Lung (tissue), 12 donors: ENCODE measurements around the gene GUCD1. TPM values are rescaled to one million over a fixed set of nuclear protein-coding genes. Genes with fewer than 3 reads are reported as not detected.

Experiments
- ATAC-seq: fragments of 200-7000 bp; cut with Tn5 transposase; one replicate; pipeline ENCODE4 v1.9.1; 2020; ENCODE audit warnings: moderate number of reproducible peaks; ENCODE audit not compliant: insufficient read depth, low FRiP score
- DNase-seq, 3 donors: peaks; one replicate each; pipeline ENCODE4 v3.0.0-alpha.2; 2013 to 2017
- H3K27ac ChIP-seq, 2 donors: one replicate each; pipeline ENCODE4 v1.5.1; 2013; ENCODE audit warnings: mild to moderate bottlenecking in 2 of 2, moderate library complexity in 2 of 2, control low read depth in 1 of 2, inconsistent platforms in 1 of 2, low read depth in 1 of 2, low read length in 1 of 2
- H3K27me3 ChIP-seq, 3 donors: one replicate each; pipeline ENCODE4 v1.5.1; 2013; ENCODE audit warnings: low read length in 2 of 3; ENCODE audit not compliant: control insufficient read depth in 3 of 3, insufficient read depth in 3 of 3
- H3K36me3 ChIP-seq, 4 donors: one replicate each; pipeline ENCODE4 v1.5.1; 2013; ENCODE audit warnings: low read length in 4 of 4, mild to moderate bottlenecking in 1 of 4, moderate library complexity in 1 of 4; ENCODE audit not compliant: control insufficient read depth in 4 of 4, insufficient read depth in 4 of 4
- H3K4me1 ChIP-seq, 5 donors: one replicate each; pipeline ENCODE4 v1.5.1; 2013; ENCODE audit warnings: low read length in 5 of 5, mild to moderate bottlenecking in 2 of 5, moderate library complexity in 1 of 5; ENCODE audit not compliant: control insufficient read depth in 5 of 5, insufficient read depth in 5 of 5
- H3K4me3 ChIP-seq: one replicate; pipeline ENCODE4 v1.5.1; 2013; ENCODE audit warnings: mild to moderate bottlenecking, control low read depth, moderate library complexity
- H3K9ac ChIP-seq, 2 donors: one replicate each; pipeline ENCODE4 v1.5.1; 2013; ENCODE audit warnings: low read length in 2 of 2, control low read depth in 1 of 2; ENCODE audit not compliant: insufficient read depth in 1 of 2
- H3K9me3 ChIP-seq, 4 donors: one replicate each; pipeline ENCODE4 v1.5.1; 2013; ENCODE audit warnings: low read length in 3 of 4, mild to moderate bottlenecking in 1 of 4, moderate library complexity in 1 of 4; ENCODE audit not compliant: control insufficient read depth in 4 of 4, insufficient read depth in 3 of 4
- WGBS, 2 donors: extraction: QIAGEN DNeasy Blood & Tissue Kit; methylation state at CpG; one replicate each; pipeline ENCODE4 v1.1.7; 2013; 5-methylcytosine and 5-hydroxymethylcytosine counted together
- polyA plus RNA-seq, 2 donors: library from polyadenylated mRNA; stranded (reverse); fragments of 200-250 nt; gene quantifications; one replicate each; pipeline ENCODE4 v1.2.1, GENCODE V29; 2013
- total RNA-seq, 2 donors: library from RNA; depleted of rRNA in 1 of 2; stranded (reverse); fragments of >200 nt in 1 of 2; gene quantifications; one replicate each; pipeline ENCODE4 v1.2.1, GENCODE V29; 2014 to 2021
- TF ChIP-seq, protein P1 (sequence below): IDR thresholded peaks from 2 replicates; pipeline ENCODE4 v1.5.1; 2012; ENCODE audit warnings: mild to moderate bottlenecking; ENCODE audit errors: control extremely low read depth, extremely low read depth
- donor health status: control.
- donor health status: control.
- donor health status: Bipolar disorder and iron deficiency.
- donor health status: healthy.
- donor health status: DM: yes; HTN: yes; CAD: no.

GUCD1 gene
- total and polyA plus RNA-seq, 4 donors = 87.8 to 130 (median 107) TPM

- no peaks in the 10 kb centered on the region for H3K27me3 ChIP-seq
- no peaks in the 10 kb centered on the region for H3K9me3 ChIP-seq
- peak overlapping the region in 1 of 2 donors; percentile 23 for H3K9ac ChIP-seq
- peaks cover 6 to 16% (median 9%) of the 10 kb centered on the region in 5 donors for H3K4me1 ChIP-seq
- H3K4me3 ChIP-seq = no peak overlapping the region
- H3K27ac ChIP-seq = peak overlapping the region; percentile 49 to 76
- TF ChIP-seq, protein P1, sequence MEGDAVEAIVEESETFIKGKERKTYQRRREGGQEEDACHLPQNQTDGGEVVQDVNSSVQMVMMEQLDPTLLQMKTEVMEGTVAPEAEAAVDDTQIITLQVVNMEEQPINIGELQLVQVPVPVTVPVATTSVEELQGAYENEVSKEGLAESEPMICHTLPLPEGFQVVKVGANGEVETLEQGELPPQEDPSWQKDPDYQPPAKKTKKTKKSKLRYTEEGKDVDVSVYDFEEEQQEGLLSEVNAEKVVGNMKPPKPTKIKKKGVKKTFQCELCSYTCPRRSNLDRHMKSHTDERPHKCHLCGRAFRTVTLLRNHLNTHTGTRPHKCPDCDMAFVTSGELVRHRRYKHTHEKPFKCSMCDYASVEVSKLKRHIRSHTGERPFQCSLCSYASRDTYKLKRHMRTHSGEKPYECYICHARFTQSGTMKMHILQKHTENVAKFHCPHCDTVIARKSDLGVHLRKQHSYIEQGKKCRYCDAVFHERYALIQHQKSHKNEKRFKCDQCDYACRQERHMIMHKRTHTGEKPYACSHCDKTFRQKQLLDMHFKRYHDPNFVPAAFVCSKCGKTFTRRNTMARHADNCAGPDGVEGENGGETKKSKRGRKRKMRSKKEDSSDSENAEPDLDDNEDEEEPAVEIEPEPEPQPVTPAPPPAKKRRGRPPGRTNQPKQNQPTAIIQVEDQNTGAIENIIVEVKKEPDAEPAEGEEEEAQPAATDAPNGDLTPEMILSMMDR = no peak
- ATAC-seq (no peak), DNase-seq (no peak)
- WGBS, 2 donors = 57 to 83% methylated on average over 2 of the region's 2 CpGs
- H3K36me3 ChIP-seq = peaks cover 8 to 30% (median 22%) of the 10 kb centered on the region in 4 donors
Measured at GRCh38 chr22:24564376-24565058, 9.6 kb upstream of the GUCD1 start.

GRCh38 chr22:24563246-24563645, 8.3 kb upstream of the GUCD1 start:
- H3K9me3 ChIP-seq = no peaks in the 10 kb centered on the region
- H3K27me3 ChIP-seq = no peaks in the 10 kb centered on the region
- no peak overlapping the region for H3K9ac ChIP-seq
- DNase-seq = no peak
- ATAC-seq = no peak
- no peak overlapping the region for H3K4me3 ChIP-seq
- 68 to 91% methylated on average over 2 of the region's 2 CpGs for WGBS, 2 donors
- peaks cover 6 to 16% (median 11%) of the 10 kb centered on the region in 5 donors for H3K4me1 ChIP-seq
- no peak overlapping the region for H3K27ac ChIP-seq
- TF ChIP-seq, protein P1 = no peak
- H3K36me3 ChIP-seq = peaks cover 12 to 34% (median 20%) of the 10 kb centered on the region in 4 donors

- H3K27ac ChIP-seq = no peak overlapping the region
- no peak for DNase-seq
- TF ChIP-seq, protein P1 = no peak
- H3K4me1 ChIP-seq = peaks cover 0 to 17% (median 10%) of the 10 kb centered on the region in 5 donors
- no peaks in the 10 kb centered on the region for H3K9me3 ChIP-seq
- WGBS, 2 donors = 64 to 78% methylated on average over 4 of the region's 4 CpGs
- ATAC-seq = no peak
- no peak overlapping the region for H3K9ac ChIP-seq
- no peak overlapping the region for H3K4me3 ChIP-seq
- H3K36me3 ChIP-seq = peaks cover 11 to 43% (median 23%) of the 10 kb centered on the region in 4 donors
- H3K27me3 ChIP-seq = no peaks in the 10 kb centered on the region
Measured at GRCh38 chr22:24559471-24559870, 4.5 kb upstream of the GUCD1 start.
